ENCODE results near the gene CDYL2. TPM values are rescaled to one million over a fixed set of nuclear protein-coding genes. Genes with fewer than 3 reads are reported as not detected.
A peak's percentile ranks its signal among the peaks of the same experiment; 100 is the strongest.

CDYL2 gene
- total and polyA plus RNA-seq, 2 experiments from 2014 or later, result 2.1 to 5.2 TPM

DNA sequence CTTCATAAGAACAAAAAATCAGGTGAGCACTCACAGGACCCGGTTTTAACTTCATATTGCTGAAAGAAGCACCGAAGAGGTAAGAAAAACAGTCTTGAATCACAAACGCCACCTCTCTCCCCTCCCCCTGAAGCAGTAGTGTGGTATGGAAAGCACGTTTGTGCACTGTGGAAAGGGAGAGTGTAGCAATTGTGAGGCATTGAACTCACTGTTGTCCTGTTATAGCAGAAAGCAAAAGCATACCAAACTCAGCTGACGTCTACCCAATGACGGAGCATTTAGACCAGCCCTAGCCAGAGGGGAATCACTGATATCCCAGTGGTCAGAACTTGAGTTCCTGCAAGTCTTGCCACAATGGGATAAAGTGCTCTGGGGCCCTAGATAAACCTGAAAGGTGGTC, 164.8 kb downstream of the CDYL2 start:
- WGBS, 2 experiments (ENCODE audit: low coverage in 1 of 2, low lambda C conversion rate in 2 of 2, missing lambda C conversion rate in 2 of 2), result 77 to 79% methylated on average over 6 of the region's 6 CpGs
- Histone ChIP-seq H3K27me3 (replicated peaks; ENCODE audit: insufficient read depth) (no peaks in the 10 kb centered on the region), H2AFZ (no peak overlapping the region), H3K36me3 (ENCODE audit: low read depth) (no peaks in the 10 kb centered on the region), H3K4me1 (ENCODE audit: insufficient read depth) (no peaks in the 10 kb centered on the region), H3K79me2 (ENCODE audit: insufficient read depth) (0 out of 2 replicates have a peak, but pooled peaks cover 14% of the 10 kb centered on the region), H3K4me2 (ENCODE audit: unreplicated experiment) (no peak overlapping the region), H3K4me3 (no peak overlapping the region), H3K9ac (no peak overlapping the region), H3K9me2 (ENCODE audit: insufficient read depth) (no peaks in the 10 kb centered on the region), H3K9me3 (ENCODE audit: low read depth) (no peaks in the 10 kb centered on the region), H4K20me1 (ENCODE audit: insufficient read depth) (no peaks in the 10 kb centered on the region; the same call in 1 of the 2 replicates), H3K27ac (no peak overlapping the region), H3F3A (ENCODE audit: insufficient read depth) (no peaks in the 10 kb centered on the region)
- DNase-seq, result no peak
- no peak for TF ChIP-seq EZH2phosphoT487 (IDR thresholded peaks at IDR 0.05; ENCODE audit: insufficient read depth, low read depth)
- TF ChIP-seq EZH2 (IDR thresholded peaks at IDR 0.05; ENCODE audit: insufficient read depth, poor library complexity, severe bottlenecking), result no peak
- in situ Hi-C loops (cut with MboI), result no loop called here

DNA sequence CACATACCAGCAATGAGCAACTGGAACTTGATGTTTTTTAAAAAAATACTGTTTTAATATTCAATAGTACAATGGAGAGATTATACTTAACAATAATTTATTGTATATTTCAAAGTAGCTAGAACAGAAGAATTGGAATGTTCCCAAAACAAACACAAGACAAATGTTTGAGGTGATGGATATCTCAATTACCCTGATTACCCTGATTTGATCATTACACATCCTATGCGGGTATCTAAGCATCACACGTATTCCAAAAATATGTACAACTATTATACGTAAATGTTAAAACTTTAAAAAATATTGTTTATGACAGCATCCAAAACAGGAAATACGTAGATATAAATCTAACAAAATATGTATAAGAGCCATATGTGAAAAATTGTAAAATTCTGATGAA, 166.8 kb downstream of the CDYL2 start:
- Histone ChIP-seq H2AFZ (no peak overlapping the region), H3K4me3 (no peak overlapping the region), H4K20me1 (ENCODE audit: insufficient read depth) (no peaks in the 10 kb centered on the region; the same call in 1 of the 2 replicates), H3F3A (ENCODE audit: insufficient read depth) (no peaks in the 10 kb centered on the region), H3K9me3 (ENCODE audit: low read depth) (no peaks in the 10 kb centered on the region), H3K79me2 (ENCODE audit: insufficient read depth) (0 out of 2 replicates have a peak, but pooled peaks cover 14% of the 10 kb centered on the region), H3K9me2 (ENCODE audit: insufficient read depth) (no peaks in the 10 kb centered on the region), H3K4me1 (ENCODE audit: insufficient read depth) (no peaks in the 10 kb centered on the region), H3K36me3 (ENCODE audit: low read depth) (no peaks in the 10 kb centered on the region), H3K27ac (no peak overlapping the region), H3K9ac (no peak overlapping the region), H3K4me2 (ENCODE audit: unreplicated experiment) (no peak overlapping the region), H3K27me3 (replicated peaks; ENCODE audit: insufficient read depth) (no peaks in the 10 kb centered on the region)
- WGBS, 2 experiments (ENCODE audit: low coverage in 1 of 2, low lambda C conversion rate in 2 of 2, missing lambda C conversion rate in 2 of 2), result 93% methylated on average over 4 of the region's 4 CpGs
- DNase-seq, result no peak
- TF ChIP-seq EZH2 (IDR thresholded peaks at IDR 0.05; ENCODE audit: insufficient read depth, poor library complexity, severe bottlenecking) (no peak), EZH2phosphoT487 (IDR thresholded peaks at IDR 0.05; ENCODE audit: insufficient read depth, low read depth) (no peak)
- in situ Hi-C loops (cut with MboI), result no loop called here

DNA sequence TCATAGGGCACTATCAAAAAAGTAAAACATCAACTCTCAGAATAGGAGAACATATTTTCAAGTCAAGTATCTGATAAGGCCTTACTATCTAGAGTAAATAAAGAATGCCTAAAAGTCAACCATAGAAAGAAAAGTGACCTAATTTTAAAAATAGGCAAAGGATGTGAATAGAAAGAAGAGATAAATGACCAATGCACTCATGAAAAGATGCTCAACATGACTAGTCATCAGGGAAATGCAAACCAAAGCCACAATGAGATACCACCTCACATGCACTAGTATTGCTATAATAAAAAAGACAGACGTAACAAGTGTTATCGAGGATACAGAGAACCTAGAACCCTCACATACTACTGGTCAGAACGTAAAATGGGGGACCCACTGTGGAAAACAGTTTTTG, 172.8 kb downstream of the CDYL2 start:
- H3K9me2 ChIP-seq (ENCODE audit: insufficient read depth), result no peaks in the 10 kb centered on the region
- no peak overlapping the region for H3K4me3 ChIP-seq
- no peaks in the 10 kb centered on the region for H4K20me1 ChIP-seq (ENCODE audit: insufficient read depth)
- no peak overlapping the region for H3K9ac ChIP-seq
- no peak overlapping the region for H3K27ac ChIP-seq
- peaks cover 6% of the 10 kb centered on the region; the same call in 1 of the 2 replicates for H3F3A ChIP-seq (ENCODE audit: insufficient read depth)
- 0 out of 2 replicates have a peak, but pooled peaks cover 7% of the 10 kb centered on the region for H3K79me2 ChIP-seq (ENCODE audit: insufficient read depth)
- no peak overlapping the region for H3K4me2 ChIP-seq (ENCODE audit: unreplicated experiment)
- H2AFZ ChIP-seq, result no peak overlapping the region
- DNase-seq, result peak; percentile 16
- H3K4me1 ChIP-seq (ENCODE audit: insufficient read depth), result no peaks in the 10 kb centered on the region
- no peaks in the 10 kb centered on the region for H3K27me3 ChIP-seq (replicated peaks; ENCODE audit: insufficient read depth)
- no peaks in the 10 kb centered on the region for H3K9me3 ChIP-seq (ENCODE audit: low read depth)
- H3K36me3 ChIP-seq (ENCODE audit: low read depth), result no peaks in the 10 kb centered on the region
- WGBS, 2 experiments (ENCODE audit: low coverage in 1 of 2, low lambda C conversion rate in 2 of 2, missing lambda C conversion rate in 2 of 2), result 93 to 98% methylated on average over 3 of the region's 3 CpGs
- in situ Hi-C loops (cut with MboI), result no loop called here
- TF ChIP-seq EZH2phosphoT487 (IDR thresholded peaks at IDR 0.05; ENCODE audit: insufficient read depth, low read depth) (no peak), EZH2 (IDR thresholded peaks at IDR 0.05; ENCODE audit: insufficient read depth, poor library complexity, severe bottlenecking) (no peak)

DNA sequence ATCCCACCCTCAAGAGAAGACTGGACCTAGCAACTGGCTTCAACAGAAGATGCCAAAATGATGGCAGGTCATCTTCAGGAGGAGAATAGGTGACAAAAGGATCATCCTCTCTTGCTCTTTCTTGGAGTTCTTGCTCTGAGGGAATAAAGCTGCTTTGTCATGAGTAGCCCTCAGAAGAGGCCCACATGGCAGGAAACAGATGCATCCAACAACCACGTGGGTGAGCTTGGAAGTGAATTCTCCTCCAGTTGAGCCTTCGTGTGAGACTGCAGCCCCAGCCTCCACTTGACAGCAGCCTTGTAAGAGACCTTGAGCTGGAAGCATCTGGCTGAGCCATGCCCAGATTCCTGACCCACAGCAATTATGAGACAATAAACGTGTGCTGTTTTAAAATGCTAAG, 176.1 kb downstream of the CDYL2 start:
- H3F3A ChIP-seq (ENCODE audit: insufficient read depth), result peaks cover 6% of the 10 kb centered on the region; the same call in 1 of the 2 replicates
- no peaks in the 10 kb centered on the region for H3K79me2 ChIP-seq (ENCODE audit: insufficient read depth)
- in situ Hi-C loops (cut with MboI), result no loop called here
- TF ChIP-seq EZH2phosphoT487 (IDR thresholded peaks at IDR 0.05; ENCODE audit: insufficient read depth, low read depth) (no peak), EZH2 (IDR thresholded peaks at IDR 0.05; ENCODE audit: insufficient read depth, poor library complexity, severe bottlenecking) (no peak)
- H3K9ac ChIP-seq, result no peak overlapping the region
- no peak for DNase-seq
- H3K9me3 ChIP-seq (ENCODE audit: low read depth), result no peaks in the 10 kb centered on the region
- no peak overlapping the region for H3K4me3 ChIP-seq
- no peaks in the 10 kb centered on the region for H3K27me3 ChIP-seq (replicated peaks; ENCODE audit: insufficient read depth)
- no peaks in the 10 kb centered on the region for H3K9me2 ChIP-seq (ENCODE audit: insufficient read depth)
- no peak overlapping the region for H2AFZ ChIP-seq
- no peak overlapping the region for H3K4me2 ChIP-seq (ENCODE audit: unreplicated experiment)
- H4K20me1 ChIP-seq (ENCODE audit: insufficient read depth), result no peaks in the 10 kb centered on the region
- H3K4me1 ChIP-seq (ENCODE audit: insufficient read depth), result no peaks in the 10 kb centered on the region
- no peak overlapping the region for H3K27ac ChIP-seq
- WGBS, 2 experiments (ENCODE audit: low coverage in 1 of 2, low lambda C conversion rate in 2 of 2, missing lambda C conversion rate in 2 of 2), result 48 to 55% methylated on average over 3 of the region's 3 CpGs
- 0 out of 2 replicates have a peak, but pooled peaks cover 3% of the 10 kb centered on the region for H3K36me3 ChIP-seq (ENCODE audit: low read depth)
